Measurements from ENCODE around the gene CLCN7. TPM values are rescaled to one million over a fixed set of nuclear protein-coding genes. Genes with fewer than 3 reads are reported as not detected.

CLCN7 gene
- total RNA-seq, 3 donors from 2014 or later (not counting 1 experiment from before 2014, with no cell fraction given): 117 to 125 (median 118) TPM

GRCh38 chr16:1510272-1510671 lies 35.4 kb upstream of the CLCN7 start:
- H3K27ac Mint-ChIP-seq: no peak overlapping the region
- no peaks in the 10 kb centered on the region for H3K27me3 ChIP-seq (ENCODE audit: control insufficient read depth, insufficient read depth, low read length)
- no peaks in the 10 kb centered on the region for H3K36me3 Mint-ChIP-seq
- H3K9me3 ChIP-seq (ENCODE audit: control insufficient read depth, insufficient read depth, low read length): peaks cover 4% of the 10 kb centered on the region
- peaks cover 3% of the 10 kb centered on the region for H3K36me3 ChIP-seq (ENCODE audit: control insufficient read depth, insufficient read depth, low read length)
- intact Hi-C loops (cut with micrococcal nuclease): no loop called here
- no peak overlapping the region for H3K27ac ChIP-seq (ENCODE audit: low read length)
- WGBS (ENCODE audit: insufficient coverage): 95% methylated on average over 10 of the region's 10 CpGs
- no peaks in the 10 kb centered on the region for H3K9me3 Mint-ChIP-seq
- H3K4me1 Mint-ChIP-seq: peaks cover 0 to 5% of the 10 kb centered on the region in 2 donors
- ATAC-seq (no peak), DNase-seq (no peak)
- TF ChIP-seq CTCF (IDR thresholded peaks at IDR 0.05): no peak
- H3K4me3 ChIP-seq (ENCODE audit: low read length): no peak overlapping the region
- no peaks in the 10 kb centered on the region for H3K27me3 Mint-ChIP-seq (ENCODE audit: low read depth in 2 of 2)
- H3K4me3 Mint-ChIP-seq: no peak overlapping the region
- H3K4me1 ChIP-seq (ENCODE audit: control insufficient read depth, insufficient read depth, low read length): no peaks in the 10 kb centered on the region

GRCh38 chr16:1509307-1510221 lies 34.7 kb upstream of the CLCN7 start:
- H3K9me3 ChIP-seq (ENCODE audit: control insufficient read depth, insufficient read depth, low read length): peaks cover 4% of the 10 kb centered on the region
- DNase-seq (no peak), ATAC-seq (no peak)
- Mint-ChIP-seq H3K27me3 (ENCODE audit: low read depth in 2 of 2) (no peaks in the 10 kb centered on the region), H3K4me1 (peaks cover 0 to 5% of the 10 kb centered on the region in 2 donors), H3K9me3 (no peaks in the 10 kb centered on the region), H3K36me3 (no peaks in the 10 kb centered on the region), H3K4me3 (no peak overlapping the region), H3K27ac (no peak overlapping the region)
- H3K4me3 ChIP-seq (ENCODE audit: low read length): no peak overlapping the region
- intact Hi-C loops (cut with micrococcal nuclease): no loop called here
- H3K27me3 ChIP-seq (ENCODE audit: control insufficient read depth, insufficient read depth, low read length): no peaks in the 10 kb centered on the region
- TF ChIP-seq CTCF (IDR thresholded peaks at IDR 0.05): no peak
- H3K36me3 ChIP-seq (ENCODE audit: control insufficient read depth, insufficient read depth, low read length): peaks cover 3% of the 10 kb centered on the region
- H3K27ac ChIP-seq (ENCODE audit: low read length): no peak overlapping the region
- no peaks in the 10 kb centered on the region for H3K4me1 ChIP-seq (ENCODE audit: control insufficient read depth, insufficient read depth, low read length)
- 92% methylated on average over 44 of the region's 44 CpGs for WGBS (ENCODE audit: insufficient coverage)

- H3K4me1 Mint-ChIP-seq: peaks cover 0 to 5% of the 10 kb centered on the region in 2 donors
- Histone ChIP-seq H3K4me1 (ENCODE audit: control insufficient read depth, insufficient read depth, low read length) (no peaks in the 10 kb centered on the region), H3K4me3 (ENCODE audit: low read length) (no peak overlapping the region), H3K27me3 (ENCODE audit: control insufficient read depth, insufficient read depth, low read length) (no peaks in the 10 kb centered on the region), H3K27ac (ENCODE audit: low read length) (no peak overlapping the region), H3K36me3 (ENCODE audit: control insufficient read depth, insufficient read depth, low read length) (peaks cover 3% of the 10 kb centered on the region), H3K9me3 (ENCODE audit: control insufficient read depth, insufficient read depth, low read length) (no peaks in the 10 kb centered on the region)
- H3K9me3 Mint-ChIP-seq: no peaks in the 10 kb centered on the region
- no peak for TF ChIP-seq CTCF (IDR thresholded peaks at IDR 0.05)
- no peak overlapping the region for H3K4me3 Mint-ChIP-seq
- intact Hi-C loops (cut with micrococcal nuclease): no loop called here
- DNase-seq (no peak), ATAC-seq (no peak)
- H3K36me3 Mint-ChIP-seq: no peaks in the 10 kb centered on the region
- no peak overlapping the region for H3K27ac Mint-ChIP-seq
- no peaks in the 10 kb centered on the region for H3K27me3 Mint-ChIP-seq (ENCODE audit: low read depth in 2 of 2)
- WGBS (ENCODE audit: insufficient coverage): 97% methylated on average over 24 of the region's 24 CpGs
Observed at GRCh38 chr16:1508494-1509187, 33.8 kb upstream of the CLCN7 start.
